Measurements from ENCODE around the gene SEPTIN3. TPM values are rescaled to one million over a fixed set of nuclear protein-coding genes. Genes with fewer than 3 reads are reported as not detected.

SEPTIN3 gene
- total RNA-seq: under 1 TPM; 0.22 to 0.75 (median 0.40) TPM

- intact Hi-C loops (cut with DNase I): no loop called here
- Histone ChIP-seq H3K9me3 (no peaks in the 10 kb centered on the region), H3K27me3 (no peaks in the 10 kb centered on the region), H3K36me3 (no peaks in the 10 kb centered on the region), H3K27ac (no peak within 1 kb of the TSS), H3K4me1 (peaks cover 2 to 4% of the 10 kb centered on the region in 2 donors), H3K4me3 (replicated peaks in 1 of 3) (no peak within 1 kb of the TSS)
- DNase-seq: no peak
- 54 to 78% methylated on average over 3 to 8 of the region's 8 CpGs for WGBS, 2 donors
- TF ChIP-seq CTCF (IDR thresholded peaks at IDR 0.05) (no peak), POLR2A (IDR thresholded peaks at IDR 0.05) (no peak)
These were observed at the start of gene SEPTIN3 for GRCh38 chr22:41969110-41969646. SEPTIN3 (plus strand) TSS chr22:41969443; CDS start chr22:41971493, 2,050 bp downstream.

- peaks cover 5 to 16% of the 10 kb centered on the region in 2 donors for H3K4me1 ChIP-seq
- H3K36me3 ChIP-seq: no peaks in the 10 kb centered on the region
- no peak for DNase-seq
- intact Hi-C loops (cut with DNase I): no loop called here
- no peak overlapping the region for H3K27ac ChIP-seq
- peaks cover 13% of the 10 kb centered on the region for H3K27me3 ChIP-seq
- H3K9me3 ChIP-seq: no peaks in the 10 kb centered on the region
- TF ChIP-seq CTCF (IDR thresholded peaks at IDR 0.05) (no peak), POLR2A (IDR thresholded peaks at IDR 0.05) (no peak)
- 62 to 63% methylated on average over 8 to 16 of the region's 21 CpGs for WGBS, 2 donors
- H3K4me3 ChIP-seq (replicated peaks in 1 of 3): peak overlapping the region in 1 of 3 donors; percentile 31
These were observed 48.8 kb upstream of the SEPTIN3 start for GRCh38 chr22:41920271-41920976.

- peaks cover 10% of the 10 kb centered on the region for H3K27me3 ChIP-seq
- no peaks in the 10 kb centered on the region for H3K36me3 ChIP-seq
- WGBS, 2 donors: 86 to 97% methylated on average over 5 of the region's 5 CpGs
- no peak for DNase-seq
- peaks cover 5 to 27% of the 10 kb centered on the region in 2 donors for H3K4me1 ChIP-seq
- no peak for TF ChIP-seq CTCF (IDR thresholded peaks at IDR 0.05)
- TF ChIP-seq POLR2A (IDR thresholded peaks at IDR 0.05): no peak
- H3K27ac ChIP-seq: no peak overlapping the region
- H3K9me3 ChIP-seq: no peaks in the 10 kb centered on the region
- no peak overlapping the region for H3K4me3 ChIP-seq (replicated peaks in 1 of 3)
- intact Hi-C loops (cut with DNase I): no loop called here
These were observed 46.9 kb upstream of the SEPTIN3 start for GRCh38 chr22:41922328-41922727.

- no peaks in the 10 kb centered on the region for H3K9me3 ChIP-seq
- no peak overlapping the region for H3K27ac ChIP-seq
- TF ChIP-seq CTCF (IDR thresholded peaks at IDR 0.05) (no peak), POLR2A (IDR thresholded peaks at IDR 0.05) (no peak)
- no peak for DNase-seq
- intact Hi-C loops (cut with DNase I): no loop called here
- no peaks in the 10 kb centered on the region for H3K36me3 ChIP-seq
- H3K4me3 ChIP-seq (replicated peaks in 1 of 3): no peak overlapping the region
- WGBS, 2 donors: 88 to 91% methylated on average over 4 of the region's 4 CpGs
- H3K27me3 ChIP-seq: peaks cover 6% of the 10 kb centered on the region
- H3K4me1 ChIP-seq: peaks cover 5 to 25% of the 10 kb centered on the region in 2 donors
These were observed 46.2 kb upstream of the SEPTIN3 start for GRCh38 chr22:41922940-41923594.
